A549 (cell line): ENCODE results near the gene KLF4.
"Not testable (repeated sequence)": the region's sequence is repeated elsewhere in the genome, so short reads cannot be mapped to it uniquely, and the experiment has no call there.

Experiments used
- BCL3 ChIP-seq: fragments of >200 bp; sonication (Bioruptor Twin); formaldehyde crosslinking; IDR thresholded peaks from 3 replicates; pipeline ENCODE4 v1.6.1; 2016
- CHD2 ChIP-seq: fragments of 150-350 bp; IDR thresholded peaks from 2 replicates; pipeline ENCODE4 v1.6.1; 2014; ENCODE audit warnings: low read length; ENCODE audit not compliant: partially characterized antibody
- CTCF ChIP-seq: fragments of >200 bp; sonication (Bioruptor Twin); formaldehyde crosslinking; IDR thresholded peaks from 3 replicates; pipeline ENCODE4 v1.5.1; 2016
- EP300 ChIP-seq, 2 experiments: fragments of >200 bp; sonication (Bioruptor Twin); formaldehyde crosslinking; IDR thresholded peaks; 2 replicates in 1 of 2; 3 replicates in 1 of 2; pipeline ENCODE4 v1.6.1; 2016 to 2017
- HDAC2 ChIP-seq: fragments of 200-600 bp; sonication (generic); IDR thresholded peaks from 2 replicates; pipeline ENCODE4 v1.6.1; 2016
- KDM1A ChIP-seq: fragments of 200-600 bp; sonication (generic); IDR thresholded peaks from 2 replicates; pipeline ENCODE4 v1.6.1; 2016; ENCODE audit warnings: low read depth, mild to moderate bottlenecking
- PBX3 ChIP-seq: IDR thresholded peaks from 2 replicates; pipeline ENCODE4 v1.6.1; 2012
- PHF8 ChIP-seq: fragments of 200-600 bp; sonication (generic); IDR thresholded peaks from 2 replicates; pipeline ENCODE4 v1.6.1; 2016; ENCODE audit warnings: low read depth, mild to moderate bottlenecking, antibody characterized with exemption, moderate library complexity, borderline replicate concordance
- POLR2A ChIP-seq: IDR thresholded peaks from 2 replicates; pipeline ENCODE4 v1.6.1; 2012; ENCODE audit warnings: mild to moderate bottlenecking, low read length
- POLR2AphosphoS2 ChIP-seq: conservative IDR thresholded peaks from 2 replicates; pipeline ENCODE4 v1.6.1; 2012; ENCODE audit warnings: low read length, improper control_type of control experiment, inconsistent platforms
- RAD21 ChIP-seq, 2 experiments: fragments of >200 bp in 1 of 2; sonication (Bioruptor Twin) in 1 of 2; formaldehyde crosslinking in 1 of 2; IDR thresholded peaks in 1 of 2; conservative IDR thresholded peaks in 1 of 2; 2 replicates in 1 of 2; 3 replicates in 1 of 2; pipeline ENCODE4 v1.6.1; 2012 to 2018; ENCODE audit warnings: inconsistent platforms in 1 of 2
- REST ChIP-seq: fragments of 200-600 bp; sonication (generic); IDR thresholded peaks from 2 replicates; pipeline ENCODE4 v1.6.1; 2016; ENCODE audit warnings: antibody characterized with exemption, mild to moderate bottlenecking, moderate library complexity
- RFX5 ChIP-seq: fragments of 450-650 bp; IDR thresholded peaks from 2 replicates; pipeline ENCODE4 v1.7.1; 2014; ENCODE audit warnings: antibody characterized with exemption, mild to moderate bottlenecking, moderate library complexity
- TF ChIP-seq, protein P1 (sequence below): fragments of 450-650 bp; IDR thresholded peaks from 2 replicates; pipeline ENCODE4 v1.6.1; 2014; ENCODE audit warnings: antibody characterized with exemption

- TF ChIP-seq EP300 (IDR thresholded peaks at IDR 0.05); CTCF; POLR2A; RFX5; PHF8; RAD21 (conservative IDR thresholded peaks at IDR 0.05 in 1 of 2, IDR thresholded peaks at IDR 0.05 in 1 of 2); BCL3; PBX3; REST; KDM1A; HDAC2; POLR2AphosphoS2; CHD2: not testable (repeated sequence)
- TF ChIP-seq, protein P1, sequence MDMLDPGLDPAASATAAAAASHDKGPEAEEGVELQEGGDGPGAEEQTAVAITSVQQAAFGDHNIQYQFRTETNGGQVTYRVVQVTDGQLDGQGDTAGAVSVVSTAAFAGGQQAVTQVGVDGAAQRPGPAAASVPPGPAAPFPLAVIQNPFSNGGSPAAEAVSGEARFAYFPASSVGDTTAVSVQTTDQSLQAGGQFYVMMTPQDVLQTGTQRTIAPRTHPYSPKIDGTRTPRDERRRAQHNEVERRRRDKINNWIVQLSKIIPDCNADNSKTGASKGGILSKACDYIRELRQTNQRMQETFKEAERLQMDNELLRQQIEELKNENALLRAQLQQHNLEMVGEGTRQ, result not testable (repeated sequence)
Measured at GRCh38 chr9:107500421-107501200, 11.0 kb upstream of the KLF4 start.
